Measurements from ENCODE around the gene MRPS27.

Gene MRPS27

DNA sequence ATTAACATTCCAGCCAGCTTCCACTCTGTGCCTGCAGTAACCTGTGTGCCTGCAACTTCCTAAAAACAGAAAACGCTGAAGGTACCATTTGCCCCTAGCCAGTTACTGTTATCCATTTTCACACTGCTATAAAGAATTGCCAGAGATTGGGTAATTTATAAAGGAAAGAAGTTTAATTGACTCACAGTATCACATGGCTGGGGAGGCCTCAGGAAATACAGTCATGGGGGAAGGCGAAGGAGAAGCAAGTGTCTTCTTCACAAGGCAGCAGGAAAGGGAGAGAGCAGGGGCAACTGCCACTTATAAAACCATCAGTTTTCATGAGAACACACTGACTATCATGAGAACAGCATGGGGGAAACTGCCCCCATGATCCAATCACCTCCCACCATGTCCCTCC, 31.3 kb upstream of the MRPS27 start:
- no peak overlapping the region for H3K27ac ChIP-seq

DNA sequence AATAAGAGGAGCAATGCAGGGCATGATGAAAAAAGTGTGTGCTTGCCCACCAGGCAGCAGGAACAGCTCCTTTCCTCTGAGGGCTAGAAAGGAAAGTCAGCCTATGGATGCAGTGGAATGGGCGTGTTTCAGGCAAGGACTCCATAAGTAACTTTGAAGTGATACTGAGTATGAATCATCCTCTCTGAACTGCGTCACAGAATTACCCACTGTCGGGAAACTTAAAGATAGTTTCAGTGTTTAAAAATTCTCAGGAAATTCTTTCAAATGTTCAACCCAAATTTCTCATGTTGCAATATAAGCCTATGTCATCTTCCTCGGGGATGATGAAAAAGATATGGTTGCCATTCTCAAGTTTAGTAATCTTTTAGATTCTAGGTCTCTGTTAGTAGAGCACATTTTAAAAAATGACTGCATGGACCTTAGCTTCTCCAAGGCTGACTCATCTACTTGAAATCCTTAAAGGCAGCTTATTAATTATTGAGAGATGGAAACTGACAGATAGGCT, 27.8 kb upstream of the MRPS27 start:
- H3K27ac ChIP-seq: no peak overlapping the region
- TF ChIP-seq, protein P1, sequence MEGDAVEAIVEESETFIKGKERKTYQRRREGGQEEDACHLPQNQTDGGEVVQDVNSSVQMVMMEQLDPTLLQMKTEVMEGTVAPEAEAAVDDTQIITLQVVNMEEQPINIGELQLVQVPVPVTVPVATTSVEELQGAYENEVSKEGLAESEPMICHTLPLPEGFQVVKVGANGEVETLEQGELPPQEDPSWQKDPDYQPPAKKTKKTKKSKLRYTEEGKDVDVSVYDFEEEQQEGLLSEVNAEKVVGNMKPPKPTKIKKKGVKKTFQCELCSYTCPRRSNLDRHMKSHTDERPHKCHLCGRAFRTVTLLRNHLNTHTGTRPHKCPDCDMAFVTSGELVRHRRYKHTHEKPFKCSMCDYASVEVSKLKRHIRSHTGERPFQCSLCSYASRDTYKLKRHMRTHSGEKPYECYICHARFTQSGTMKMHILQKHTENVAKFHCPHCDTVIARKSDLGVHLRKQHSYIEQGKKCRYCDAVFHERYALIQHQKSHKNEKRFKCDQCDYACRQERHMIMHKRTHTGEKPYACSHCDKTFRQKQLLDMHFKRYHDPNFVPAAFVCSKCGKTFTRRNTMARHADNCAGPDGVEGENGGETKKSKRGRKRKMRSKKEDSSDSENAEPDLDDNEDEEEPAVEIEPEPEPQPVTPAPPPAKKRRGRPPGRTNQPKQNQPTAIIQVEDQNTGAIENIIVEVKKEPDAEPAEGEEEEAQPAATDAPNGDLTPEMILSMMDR (IDR thresholded peaks at IDR 0.05): no peak
- TF ChIP-seq ZFX (IDR thresholded peaks at IDR 0.05; ENCODE audit: borderline replicate concordance): no peak

More for the DNA sequence above, 31.3 kb upstream of the MRPS27 start:
- TF ChIP-seq ZFX (IDR thresholded peaks at IDR 0.05; ENCODE audit: borderline replicate concordance): no peak
- TF ChIP-seq, protein P1 (IDR thresholded peaks at IDR 0.05): no peak

DNA sequence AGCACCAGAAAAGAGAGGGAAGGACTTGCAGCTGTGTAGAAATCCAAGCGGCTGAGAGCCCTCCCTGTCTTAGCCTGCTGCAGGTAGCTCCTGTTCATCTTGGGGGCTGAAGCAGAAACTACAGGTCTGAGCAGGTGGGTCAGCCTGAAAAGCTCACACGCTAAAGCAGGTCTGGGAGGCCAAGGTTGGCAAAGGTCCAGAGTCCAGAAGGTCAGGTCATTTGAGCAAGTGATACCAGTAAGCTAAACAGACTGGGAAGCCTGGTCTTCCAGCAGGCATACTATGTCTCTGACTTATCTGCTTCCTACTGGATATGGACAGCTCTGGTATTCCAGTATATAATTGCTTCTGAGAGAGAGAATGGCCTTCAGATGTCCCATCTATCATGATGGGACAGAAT, 26.4 kb upstream of the MRPS27 start:
- TF ChIP-seq, protein P1 (IDR thresholded peaks at IDR 0.05): no peak
- no peak for TF ChIP-seq ZFX (IDR thresholded peaks at IDR 0.05; ENCODE audit: borderline replicate concordance)
- no peak overlapping the region for H3K27ac ChIP-seq

DNA sequence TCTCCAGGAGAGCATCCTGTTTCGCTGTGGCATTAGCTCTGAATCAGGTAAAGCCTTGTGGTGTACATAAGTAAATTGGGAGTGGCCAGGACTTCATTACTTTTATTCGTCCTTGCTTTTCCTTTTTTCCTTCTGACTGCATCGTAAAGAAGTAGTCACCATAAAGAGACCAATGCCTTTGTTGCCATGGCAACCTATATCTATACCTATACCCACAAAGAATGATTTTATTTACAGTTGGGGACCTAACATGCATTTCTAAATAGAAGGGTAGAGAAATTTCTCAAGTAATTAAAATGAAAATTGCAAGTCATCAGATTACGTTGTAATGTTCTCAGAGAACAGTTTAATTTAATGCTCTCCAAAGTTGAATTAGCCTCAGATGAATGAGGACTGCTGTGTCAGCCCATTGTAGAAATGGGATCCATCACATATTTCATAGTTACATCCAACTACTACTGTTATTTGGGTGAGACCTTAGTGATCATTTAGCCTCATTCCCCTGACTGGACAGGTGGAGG, 18.7 kb upstream of the MRPS27 start:
- TF ChIP-seq, protein P1 (IDR thresholded peaks at IDR 0.05): no peak
- H3K27ac ChIP-seq: no peak overlapping the region

DNA sequence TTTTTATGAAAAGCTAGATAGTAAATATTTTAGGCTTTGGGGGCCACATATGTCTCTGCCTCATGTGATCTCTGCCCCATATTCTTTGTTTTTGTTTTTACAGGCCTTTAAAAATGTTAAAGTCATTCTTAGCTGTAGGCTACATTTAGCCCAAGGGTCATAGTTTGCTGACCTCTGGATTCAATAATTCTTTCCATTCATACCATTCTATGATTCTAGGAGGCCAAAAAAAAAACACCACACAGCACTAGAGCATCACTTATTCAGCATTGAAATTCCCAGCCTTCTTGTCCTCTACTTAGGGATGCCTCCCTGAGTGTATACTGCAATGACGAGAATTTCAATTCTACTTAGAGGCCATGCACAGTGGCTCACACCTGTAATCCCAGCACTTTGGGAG, 17.1 kb upstream of the MRPS27 start:
- H3K27ac ChIP-seq: no peak overlapping the region
- no peak for TF ChIP-seq ZFX (IDR thresholded peaks at IDR 0.05; ENCODE audit: borderline replicate concordance)
- TF ChIP-seq, protein P1 (IDR thresholded peaks at IDR 0.05): no peak

DNA sequence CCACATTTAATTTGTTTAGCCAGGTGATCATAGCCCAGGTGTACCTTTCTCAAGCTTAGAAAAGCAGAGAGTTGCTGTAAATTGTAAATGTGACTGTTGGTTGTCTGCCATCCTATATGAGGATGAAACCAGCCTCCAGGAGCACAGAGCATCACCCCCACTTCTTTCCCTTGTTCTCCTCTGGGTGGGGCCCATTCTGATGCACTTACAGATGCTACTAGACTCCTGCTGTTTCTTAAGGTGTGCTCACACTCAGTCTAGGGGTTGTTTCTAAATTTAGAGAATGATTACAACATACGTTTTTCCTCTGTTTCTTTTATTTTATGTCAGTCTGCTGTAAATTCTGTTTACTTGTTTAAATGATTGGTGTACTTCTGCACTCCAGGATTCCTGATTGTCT, 10.7 kb upstream of the MRPS27 start:
- H3K27ac ChIP-seq: no peak overlapping the region
- TF ChIP-seq, protein P1 (IDR thresholded peaks at IDR 0.05): no peak
- TF ChIP-seq ZFX (IDR thresholded peaks at IDR 0.05; ENCODE audit: borderline replicate concordance): no peak

DNA sequence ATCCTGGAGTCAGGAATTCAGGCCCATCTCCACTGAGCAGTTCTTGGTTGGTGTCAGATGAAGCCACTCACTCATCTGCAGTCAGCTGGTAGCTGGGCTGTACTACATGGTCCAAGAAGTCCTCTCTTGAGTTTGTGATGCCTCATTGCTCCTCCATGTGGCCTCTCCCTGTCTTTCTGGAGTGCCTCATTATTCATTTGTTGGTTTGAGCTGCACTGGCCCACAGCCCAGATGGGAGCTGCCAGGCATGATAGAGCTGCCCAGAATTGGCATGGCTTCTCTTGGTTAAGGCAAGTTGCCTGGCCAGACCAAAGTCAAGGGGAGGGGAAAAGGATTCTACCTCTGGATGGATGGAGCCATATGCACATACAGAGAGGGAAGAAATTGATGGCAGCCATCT, 8.1 kb upstream of the MRPS27 start:
- TF ChIP-seq ZFX (IDR thresholded peaks at IDR 0.05; ENCODE audit: borderline replicate concordance): no peak
- TF ChIP-seq, protein P1 (IDR thresholded peaks at IDR 0.05): no peak
- no peak overlapping the region for H3K27ac ChIP-seq

All from 22Rv1 (cell line).